AG10803 (cell line): Measurements from ENCODE around the gene CACNA1D.

ENCODE experiments used
- DNase-seq: peaks from one replicate; pipeline ENCODE4 v3.0.0; 2010; ENCODE audit warnings: low read depth
- H3K4me3 ChIP-seq: 2 replicates; pipeline ENCODE4 v1.5.1; 2011; ENCODE audit warnings: mild to moderate bottlenecking, low read length, control low read depth
- CTCF ChIP-seq: conservative IDR thresholded peaks from 2 replicates; pipeline ENCODE4 v1.5.1; 2011; ENCODE audit warnings: mild to moderate bottlenecking, low read length, control low read depth, inconsistent platforms

Gene CACNA1D

GRCh38 chr3:53815651-53816050 lies 321.2 kb downstream of the CACNA1D start:
- H3K4me3 ChIP-seq, result no peak overlapping the region
- TF ChIP-seq CTCF, result no peak
- no peak for DNase-seq

- TF ChIP-seq CTCF, result no peak
- DNase-seq, result no peak
- no peak overlapping the region for H3K4me3 ChIP-seq
These were observed 322.0 kb downstream of the CACNA1D start for GRCh38 chr3:53816425-53816824.

- TF ChIP-seq CTCF, result no peak
- no peak overlapping the region for H3K4me3 ChIP-seq
- no peak for DNase-seq
These were observed 322.8 kb downstream of the CACNA1D start for GRCh38 chr3:53817211-53817610.

GRCh38 chr3:53817809-53818208 lies 323.4 kb downstream of the CACNA1D start:
- TF ChIP-seq CTCF, result no peak
- no peak for DNase-seq

GRCh38 chr3:53818221-53819162 lies 324.1 kb downstream of the CACNA1D start:
- no peak for TF ChIP-seq CTCF
- no peak overlapping the region for H3K4me3 ChIP-seq
- no peak for DNase-seq

More at GRCh38 chr3:53817809-53818208, 323.4 kb downstream of the CACNA1D start:
- H3K4me3 ChIP-seq, result no peak overlapping the region

- no peak for TF ChIP-seq CTCF
- DNase-seq, result no peak
- H3K4me3 ChIP-seq, result no peak overlapping the region
These were observed 324.9 kb downstream of the CACNA1D start for GRCh38 chr3:53819163-53819868.

- no peak for TF ChIP-seq CTCF
- DNase-seq, result no peak
- H3K4me3 ChIP-seq, result no peak overlapping the region
These were observed 325.7 kb downstream of the CACNA1D start for GRCh38 chr3:53820084-53820483.
